HG03439 (cell line): ENCODE data around the gene GNG7.
"Not testable (repeated sequence)": the region's sequence is repeated elsewhere in the genome, so short reads cannot be mapped to it uniquely, and the experiment has no call there.

Experiments
- ATAC-seq: cut with Tn5 transposase; IDR thresholded peaks from one replicate; pipeline ENCODE4 v1.9.1; 2021; ENCODE audit warnings: mild to moderate bottlenecking, moderate library complexity; ENCODE audit not compliant: unreplicated experiment

Gene GNG7

DNA sequence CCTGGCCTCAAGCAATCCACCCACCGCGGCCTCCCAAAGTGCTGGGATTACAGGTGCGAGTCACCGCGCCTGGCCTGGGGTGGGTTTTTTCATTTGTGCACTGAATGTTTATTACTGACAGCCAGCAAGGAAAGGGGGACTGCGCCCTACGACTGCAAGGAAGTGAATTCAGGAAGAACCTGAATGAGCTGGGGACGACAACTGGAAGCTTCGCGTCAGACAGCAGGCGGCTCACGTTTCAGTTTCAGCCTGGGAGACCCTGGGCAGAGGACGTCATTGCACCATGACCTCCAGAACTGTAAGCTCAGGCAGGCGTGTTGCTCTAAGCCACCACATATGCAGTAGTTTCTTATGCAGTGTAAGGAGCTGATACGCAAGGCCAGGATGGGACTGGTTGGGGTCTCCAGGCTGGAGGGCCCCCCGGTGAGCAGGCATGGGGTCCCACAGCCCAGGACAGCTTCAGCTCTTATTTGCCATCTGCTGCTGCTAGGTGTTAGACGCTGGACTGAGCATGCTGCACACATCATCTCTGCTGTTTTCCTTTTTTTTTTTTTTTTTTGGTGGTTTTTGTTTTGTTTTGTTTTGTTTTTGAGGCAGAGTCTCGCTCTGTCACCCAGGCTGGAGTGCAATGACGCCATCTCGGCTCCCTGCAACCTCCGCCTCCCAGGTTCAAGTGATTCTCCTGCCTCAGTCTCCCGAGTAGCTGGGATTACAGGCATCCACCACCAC is 160.0 kb downstream of the GNG7 start:
- ATAC-seq: no peak

DNA sequence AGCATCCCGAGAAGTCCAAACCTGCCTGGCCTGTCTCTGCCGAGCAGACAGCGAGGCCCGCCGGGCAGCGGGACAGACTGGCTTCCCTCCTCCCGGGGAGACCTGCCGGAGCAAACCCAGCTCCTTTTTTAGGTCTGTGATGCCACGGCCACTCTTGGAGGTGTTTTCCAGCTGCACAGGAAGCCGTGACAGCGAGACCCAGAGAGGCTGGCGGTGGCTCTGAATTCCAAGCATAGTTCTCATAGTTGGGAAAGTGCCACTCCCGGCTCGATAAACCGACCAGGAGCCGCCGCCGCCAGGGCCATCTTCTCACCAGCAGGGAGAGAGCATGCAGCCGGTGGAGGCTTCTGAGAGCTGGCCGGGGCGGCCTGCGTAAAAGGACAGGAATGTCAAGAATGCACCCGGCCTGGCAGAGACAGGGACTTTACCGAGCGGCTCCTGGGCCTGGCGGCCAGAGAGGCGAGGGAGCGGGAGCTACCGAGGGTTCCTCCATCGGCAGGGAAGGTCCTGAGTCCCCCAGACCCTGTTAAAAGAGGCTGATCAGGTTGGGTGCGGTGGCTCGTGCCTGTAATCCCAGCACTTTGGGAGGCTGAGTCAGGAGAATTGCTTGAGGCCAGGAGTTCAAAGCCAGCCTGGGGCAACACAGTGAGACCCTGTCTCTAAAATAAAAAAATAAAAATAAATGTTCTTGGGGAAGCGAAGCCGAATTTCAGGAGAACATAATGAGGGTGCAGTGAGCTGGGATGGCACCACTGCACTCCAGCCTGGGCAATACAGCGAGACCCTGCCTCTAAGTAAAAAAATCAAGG is 161.6 kb downstream of the GNG7 start:
- ATAC-seq: no peak

DNA sequence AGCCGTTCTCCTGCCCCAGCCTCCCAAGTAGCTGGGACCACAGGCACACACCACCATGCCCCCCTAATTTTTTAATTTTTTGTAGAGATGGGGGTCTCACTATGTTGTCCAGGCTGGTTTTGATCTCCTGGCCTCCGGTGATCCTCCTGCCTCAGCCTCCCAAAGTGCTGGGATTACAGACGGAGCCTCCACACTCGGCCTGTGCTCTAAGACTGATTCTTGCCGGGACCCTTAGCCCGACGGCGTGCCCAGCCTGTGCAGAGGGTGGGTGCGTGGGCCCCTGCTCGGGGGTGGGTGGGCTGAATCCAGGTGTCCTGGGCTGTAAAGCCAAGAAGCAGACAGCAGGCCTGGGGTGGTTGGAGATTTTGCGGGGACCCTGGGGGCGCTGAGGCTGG is 162.2 kb downstream of the GNG7 start:
- ATAC-seq: no peak

DNA sequence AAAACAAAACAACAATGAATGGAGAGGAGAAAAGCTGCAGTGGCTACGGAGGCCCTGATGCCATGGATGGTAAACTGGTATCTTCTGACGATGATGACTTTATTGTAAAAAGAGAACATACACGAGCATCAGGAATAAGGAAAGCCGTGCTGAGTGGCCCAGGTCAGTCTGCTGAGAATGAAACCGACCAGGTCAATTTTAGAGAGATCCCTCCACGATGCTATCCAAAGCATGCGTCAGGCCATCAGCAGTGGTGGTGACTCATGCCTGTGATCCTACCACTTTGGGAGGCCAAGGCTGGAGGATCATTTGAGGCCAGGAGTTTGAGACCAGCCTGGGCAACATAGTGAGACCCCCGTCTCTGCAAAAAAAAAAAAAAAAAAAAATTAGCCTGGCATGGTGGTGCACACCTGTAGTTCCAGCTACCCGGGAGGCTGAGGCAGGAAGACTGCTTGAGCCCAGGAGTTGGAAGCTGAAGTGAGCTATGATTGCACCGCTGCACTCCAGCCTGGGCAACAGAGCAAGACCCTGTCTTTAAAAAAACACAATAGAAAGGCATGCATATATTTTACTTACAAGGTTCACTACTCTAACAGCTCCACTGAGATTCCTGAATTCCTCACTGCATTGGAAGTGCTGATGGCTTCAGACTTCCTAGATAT is 164.3 kb downstream of the GNG7 start:
- no peak for ATAC-seq

DNA sequence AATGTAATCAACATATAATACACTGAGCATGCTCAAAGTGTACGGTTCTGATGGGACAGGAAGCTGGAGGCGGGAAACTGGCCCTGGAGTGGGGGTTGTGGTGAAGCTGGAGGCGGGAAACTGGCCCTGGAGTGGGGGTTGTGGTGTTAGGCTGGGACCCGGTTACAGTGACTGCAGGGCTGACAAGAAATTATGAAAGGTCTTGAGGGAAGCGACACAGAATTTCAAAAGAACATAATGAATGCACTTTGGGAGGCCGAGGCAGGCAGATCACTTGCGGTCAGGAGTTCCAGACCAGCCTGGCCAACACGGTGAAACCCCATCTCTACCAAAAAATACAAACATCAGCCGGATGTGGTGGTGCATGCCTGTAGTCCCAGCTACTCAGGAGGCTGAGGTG is 164.9 kb downstream of the GNG7 start:
- not testable (repeated sequence) for ATAC-seq

DNA sequence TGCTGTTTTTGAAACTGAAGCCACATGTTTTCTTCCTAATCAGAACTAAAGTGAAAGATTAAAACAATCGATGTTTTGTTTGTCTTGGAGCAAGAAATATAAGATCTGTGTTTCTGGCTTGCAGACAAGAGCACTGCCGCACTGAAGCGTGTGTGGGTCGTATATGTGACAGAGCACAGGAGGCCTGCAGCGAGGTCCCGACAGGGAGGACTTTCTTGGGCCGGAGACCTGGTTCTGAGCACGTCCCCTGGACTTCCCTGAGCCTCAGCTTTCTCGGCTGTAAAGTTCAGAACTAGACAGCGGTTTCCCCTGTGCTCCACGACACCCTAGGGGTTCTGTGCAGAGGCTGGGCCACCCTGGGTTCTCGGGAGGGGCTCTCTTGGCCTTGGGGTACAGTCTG is 166.0 kb downstream of the GNG7 start:
- ATAC-seq: no peak

DNA sequence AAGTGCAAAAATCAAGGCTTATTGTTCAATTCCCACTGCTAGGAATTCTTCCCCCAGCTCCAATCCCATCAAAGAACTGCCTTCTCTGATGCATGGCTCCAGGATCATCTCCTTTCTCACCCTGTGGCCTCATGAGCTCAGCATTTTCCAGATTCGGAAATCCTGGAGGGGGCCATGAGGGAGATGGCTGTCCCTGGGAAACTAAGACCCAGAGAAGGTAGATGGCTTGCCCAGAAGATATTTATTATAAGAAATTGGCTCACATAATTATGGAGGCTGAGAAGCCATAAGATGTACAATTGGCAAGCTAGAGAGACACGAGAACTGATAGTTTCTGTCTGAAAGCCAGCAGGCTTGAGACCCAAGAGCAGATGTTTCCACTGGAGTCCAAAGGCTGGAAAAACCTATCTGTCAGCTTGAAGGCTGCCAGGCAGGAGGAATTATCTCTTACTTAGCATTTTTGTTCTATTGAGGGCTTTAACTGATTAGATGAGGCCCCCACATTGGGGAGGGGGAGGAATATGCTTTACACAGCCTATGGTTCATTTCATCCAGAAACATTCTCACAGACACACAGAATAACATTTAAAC is 168.0 kb downstream of the GNG7 start:
- no peak for ATAC-seq

DNA sequence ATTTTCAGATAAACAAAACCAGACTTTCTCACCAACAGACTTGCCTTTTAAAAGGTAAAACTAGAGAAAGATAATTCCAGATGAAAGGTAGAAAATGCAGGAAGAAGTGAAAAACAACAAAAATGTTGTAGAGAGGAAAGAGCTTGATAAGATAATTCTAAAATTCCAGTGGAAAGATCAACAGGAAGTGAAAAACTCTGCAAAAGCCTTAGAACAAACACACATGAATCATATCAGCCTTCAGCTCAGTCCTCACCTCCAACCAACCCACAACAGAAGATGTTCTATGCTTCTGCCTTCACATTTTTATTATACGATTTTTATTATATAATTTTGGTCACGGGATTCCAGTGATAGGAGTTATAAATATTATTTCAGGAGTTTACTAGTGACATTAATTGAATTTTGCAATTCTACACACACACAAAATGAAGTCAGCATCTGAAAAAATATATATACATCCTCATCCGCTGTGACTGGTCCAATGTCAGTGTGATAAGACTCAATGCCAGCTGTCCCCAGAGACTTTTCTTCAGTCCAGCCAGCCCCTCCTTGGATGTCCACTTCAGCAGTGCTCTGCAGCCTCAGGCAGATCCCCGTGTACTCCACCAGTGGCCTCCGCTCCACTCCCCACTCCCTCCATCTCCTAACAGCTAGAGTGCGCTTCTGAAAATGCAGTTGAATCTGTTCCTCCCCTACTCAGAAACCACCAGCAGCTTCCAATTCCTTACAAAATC is 168.6 kb downstream of the GNG7 start:
- no peak for ATAC-seq

DNA sequence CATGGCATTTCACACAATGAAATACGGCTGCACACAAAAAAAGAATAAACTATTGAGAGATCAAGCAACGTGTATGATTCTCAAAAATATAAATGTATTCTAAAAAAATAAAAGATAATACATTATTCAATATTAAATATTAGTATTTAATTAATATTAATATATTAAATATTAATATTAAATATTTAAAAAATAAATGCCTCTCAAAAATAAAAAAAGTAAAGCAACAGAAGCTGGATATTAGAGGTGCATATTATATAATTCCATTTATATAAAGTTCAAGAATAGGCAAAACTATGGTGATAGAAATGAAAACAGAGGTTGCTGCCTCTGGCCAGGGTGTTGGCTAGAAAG is 169.4 kb downstream of the GNG7 start:
- ATAC-seq: no peak

DNA sequence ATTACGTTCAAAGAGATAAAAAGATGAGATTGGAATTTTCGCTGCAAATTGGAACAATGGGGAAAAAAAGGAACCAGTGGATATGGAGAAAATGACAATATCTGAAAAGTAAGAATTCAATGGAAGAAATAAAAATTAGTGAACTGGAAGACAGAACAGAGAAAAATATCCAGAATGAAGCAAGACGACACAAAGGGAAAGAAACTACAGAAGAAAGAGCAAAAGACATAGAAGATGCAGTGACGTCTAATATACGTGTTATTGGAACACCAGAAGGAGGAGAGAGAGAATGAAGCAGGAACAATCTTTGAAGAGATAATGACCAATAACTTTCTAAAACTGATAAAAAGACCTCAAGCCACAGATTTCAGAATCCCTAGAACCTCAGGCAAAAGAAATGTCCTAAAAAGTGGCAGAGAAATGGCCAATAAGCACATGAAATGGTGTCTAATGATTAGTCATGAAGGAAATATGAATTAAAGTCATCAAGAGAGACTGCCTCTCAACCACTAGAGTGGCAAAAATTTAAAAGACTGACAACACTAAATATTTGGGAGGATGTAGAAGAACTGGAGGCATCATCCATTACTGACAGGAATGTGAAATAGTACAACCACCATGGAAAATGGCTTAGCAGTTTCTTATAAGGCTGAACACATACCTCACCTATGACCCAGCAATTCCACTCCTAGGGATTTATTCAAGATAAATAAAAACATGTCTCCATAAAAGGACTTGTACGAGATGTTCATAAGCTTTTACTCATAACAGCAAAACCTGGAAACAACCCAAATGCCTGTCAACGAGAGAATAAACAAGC is 170.0 kb downstream of the GNG7 start:
- ATAC-seq: no peak

DNA sequence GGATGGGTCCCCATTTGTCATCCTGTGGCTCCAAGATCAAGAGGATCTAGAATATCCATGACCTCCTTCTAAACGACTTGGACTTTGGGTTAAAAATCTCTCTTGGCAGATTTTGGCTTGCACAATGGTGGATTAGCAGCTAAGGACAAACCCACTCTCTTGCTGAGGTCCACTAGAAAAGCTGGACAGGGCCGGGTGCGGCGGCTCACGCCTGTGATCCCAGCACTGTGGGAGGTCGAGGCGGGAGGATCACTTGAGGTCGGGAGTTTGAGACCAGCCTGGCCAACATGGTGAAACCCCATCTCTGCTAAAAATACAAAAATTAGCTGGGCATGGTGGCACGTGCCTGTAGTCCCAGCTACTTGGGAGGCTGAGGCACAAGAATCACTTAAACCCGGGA is 172.6 kb downstream of the GNG7 start:
- ATAC-seq: not testable (repeated sequence)

DNA sequence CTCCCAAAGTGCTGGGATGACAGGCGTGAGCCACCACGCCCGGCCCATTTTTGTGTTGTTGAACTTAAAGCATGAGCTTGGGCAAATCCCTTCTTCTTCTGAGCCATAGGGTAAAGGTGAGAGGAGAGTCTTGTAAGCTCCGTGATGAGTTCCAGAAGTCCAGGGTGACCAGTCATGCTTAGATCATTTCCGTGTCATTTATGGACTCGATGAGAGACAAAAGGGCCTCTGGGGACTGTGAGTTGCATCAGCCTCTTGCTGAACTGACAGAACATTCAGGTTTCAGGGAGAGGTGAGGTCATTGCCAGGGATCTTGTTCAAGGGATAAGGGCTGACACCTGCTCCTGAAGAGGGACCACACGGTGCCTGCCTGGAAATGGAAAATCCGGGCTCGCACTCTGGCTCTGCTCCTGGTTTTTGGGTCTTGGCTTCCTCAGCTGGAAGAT is 173.0 kb downstream of the GNG7 start:
- ATAC-seq: no peak

DNA sequence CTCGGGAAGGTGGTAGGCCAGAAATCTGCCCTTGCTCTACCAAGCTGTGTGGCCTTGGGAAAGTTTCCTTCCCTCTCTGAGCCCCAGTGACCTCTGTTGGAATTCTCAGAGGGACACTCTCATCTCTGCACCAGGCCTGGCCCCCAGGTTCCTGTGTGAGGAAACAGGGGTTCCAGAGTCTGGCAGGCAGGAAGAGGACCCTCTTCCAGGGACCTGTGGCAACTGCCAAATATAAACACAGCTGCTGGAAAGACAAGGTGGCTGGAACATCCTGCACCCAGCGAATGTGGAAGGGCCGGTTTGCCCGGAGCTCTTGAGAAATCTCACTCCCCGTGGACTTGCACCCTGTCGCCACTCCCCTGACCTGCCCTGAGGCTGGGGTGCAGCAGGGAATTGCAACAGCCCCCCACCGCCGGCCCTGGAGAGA is 173.8 kb downstream of the GNG7 start:
- no peak for ATAC-seq

DNA sequence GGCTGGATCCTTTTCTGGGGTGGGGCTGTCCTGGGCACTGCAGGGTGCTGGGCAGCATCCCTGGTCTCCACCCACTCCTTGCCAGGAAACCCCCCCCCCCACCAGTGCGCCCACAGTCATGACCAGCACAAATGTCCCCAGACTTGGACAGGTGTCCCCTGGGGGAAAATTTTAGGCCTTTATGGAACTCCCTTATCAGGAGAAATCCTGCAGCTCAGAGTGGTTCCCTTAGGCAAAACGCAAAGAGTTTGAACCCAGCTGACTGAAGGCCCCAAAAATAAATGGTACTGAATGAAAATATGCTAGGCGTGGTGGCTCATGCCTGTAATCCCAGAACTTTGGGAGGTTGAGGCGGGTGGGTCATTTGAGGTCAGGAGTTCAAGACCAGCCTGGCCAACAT is 174.8 kb downstream of the GNG7 start:
- no peak for ATAC-seq

DNA sequence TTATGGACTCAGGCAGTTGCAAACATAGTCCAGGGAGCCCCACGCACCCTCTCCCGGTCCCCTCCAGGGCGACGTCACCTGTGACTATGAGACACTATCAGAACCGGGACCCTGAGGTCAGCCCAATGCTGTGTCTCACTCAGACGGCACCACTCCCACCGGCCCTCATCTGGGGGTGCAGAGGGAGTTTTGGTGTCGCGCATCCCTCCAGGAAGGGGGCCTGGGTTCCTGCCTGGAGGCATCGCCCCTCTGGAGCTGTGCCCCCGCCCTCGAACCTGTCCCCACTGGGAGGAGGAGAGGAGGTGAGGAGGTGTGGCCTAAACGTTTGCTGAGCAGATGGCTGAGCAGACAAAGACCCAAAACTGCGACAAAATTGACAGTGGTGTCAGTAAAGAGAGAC is 175.3 kb downstream of the GNG7 start:
- ATAC-seq: no peak

DNA sequence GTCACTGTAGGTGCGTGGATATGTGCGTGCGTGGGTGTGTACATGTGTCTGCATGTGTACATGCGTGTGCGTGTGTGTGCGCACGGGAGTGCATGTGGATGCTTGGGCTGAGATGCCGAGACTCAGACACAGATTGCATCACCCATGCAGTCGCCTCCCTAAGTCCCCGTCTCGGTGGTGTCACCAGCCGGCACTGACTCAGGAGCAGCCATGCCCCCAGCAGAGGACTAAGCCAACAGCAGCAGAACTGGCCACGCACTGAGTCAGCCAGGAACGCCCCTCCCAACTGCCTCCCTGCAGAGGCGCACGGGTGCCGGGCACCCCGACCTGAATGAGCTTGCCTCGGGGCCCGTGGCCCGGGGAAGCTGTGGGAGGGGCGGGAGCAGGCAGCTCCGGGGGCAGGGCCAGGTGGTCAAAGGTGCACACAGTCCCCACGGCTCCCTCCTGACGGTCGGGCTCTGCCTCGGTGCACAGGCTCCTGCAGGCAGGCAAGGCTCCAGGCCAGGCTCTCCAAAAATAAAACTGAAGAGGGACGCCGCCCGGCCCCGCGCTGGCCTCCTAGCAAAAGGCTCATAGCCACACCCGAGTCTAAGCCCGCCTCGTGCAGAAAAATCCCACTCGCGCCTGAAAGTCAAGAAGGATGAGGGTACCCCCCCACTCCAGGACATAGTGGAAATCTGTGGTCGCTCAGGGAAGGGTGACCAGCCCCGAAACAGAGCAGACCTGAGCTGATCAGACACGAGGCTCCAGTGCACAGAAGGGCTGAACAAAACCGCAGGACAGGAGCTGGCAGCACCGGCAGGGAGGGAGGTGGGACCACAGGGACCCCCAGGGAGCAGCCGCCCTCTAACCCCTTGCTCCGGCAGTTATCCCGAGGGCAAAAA is 177.4 kb downstream of the GNG7 start:
- no peak for ATAC-seq

DNA sequence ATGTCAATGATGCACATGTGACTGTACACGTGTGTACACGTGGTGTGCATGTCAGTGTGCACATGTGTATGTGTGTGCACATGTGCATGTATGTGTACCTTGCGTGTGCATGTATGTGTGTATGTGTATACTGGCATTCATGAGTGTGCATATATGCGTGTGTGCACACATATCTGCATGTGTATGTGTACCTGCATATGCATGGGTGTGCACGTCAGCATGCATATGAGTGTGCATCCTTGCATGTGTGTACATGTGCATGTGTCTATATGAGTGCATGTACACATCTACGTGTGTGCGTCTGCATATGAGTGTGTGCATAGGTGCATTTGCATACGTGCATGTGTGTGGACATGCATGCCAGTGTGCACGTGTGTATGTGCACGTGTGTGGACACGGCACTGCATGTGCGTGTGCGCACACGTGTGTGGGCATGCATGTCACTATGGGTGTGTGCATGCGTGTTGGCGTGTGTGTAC is 178.1 kb downstream of the GNG7 start:
- ATAC-seq: no peak

DNA sequence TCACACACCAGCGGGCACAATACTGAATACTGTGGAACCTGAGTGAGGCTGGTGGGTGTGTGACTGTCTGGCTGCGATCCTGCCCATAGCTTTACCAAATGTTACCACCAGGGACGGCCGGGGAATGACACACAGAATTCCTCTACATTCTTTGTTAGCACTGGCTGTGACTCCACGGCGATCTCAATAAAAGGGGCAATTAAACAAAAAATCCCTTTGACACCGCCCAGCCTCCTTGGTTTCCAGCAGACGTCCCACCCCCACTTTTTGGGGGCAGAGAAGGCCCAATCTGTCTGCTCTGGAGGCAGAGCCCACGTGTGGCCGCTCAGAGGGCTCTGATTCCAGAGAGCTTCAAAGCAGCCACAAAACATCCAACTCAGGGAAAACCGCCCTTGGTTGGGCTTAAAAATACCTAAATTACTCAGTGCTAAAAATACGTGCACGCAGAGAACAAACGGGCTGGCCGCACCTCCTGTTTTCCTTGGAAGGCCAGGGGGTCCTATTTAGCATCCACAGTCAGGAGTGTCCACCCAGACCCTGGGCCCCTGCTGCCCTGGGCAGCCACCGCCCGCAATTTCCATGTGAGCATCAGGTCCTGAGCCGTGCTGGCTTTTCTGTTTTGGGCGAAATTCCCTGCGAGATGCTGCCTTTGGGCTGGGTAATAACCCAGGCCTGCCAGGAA is 178.7 kb downstream of the GNG7 start:
- ATAC-seq: no peak
